ENCODE measurements around the gene CCT8. TPM values are rescaled to one million over a fixed set of nuclear protein-coding genes. Genes with fewer than 3 reads are reported as not detected.
"Not testable (repeated sequence)": the region's sequence is repeated elsewhere in the genome, so short reads cannot be mapped to it uniquely, and the experiment has no call there.

The CCT8 gene
- total RNA-seq, 3 donors from 2014 or later (not counting 1 experiment from before 2014, with no cell fraction given), result 76.2 to 90.3 (median 82.9) TPM

DNA sequence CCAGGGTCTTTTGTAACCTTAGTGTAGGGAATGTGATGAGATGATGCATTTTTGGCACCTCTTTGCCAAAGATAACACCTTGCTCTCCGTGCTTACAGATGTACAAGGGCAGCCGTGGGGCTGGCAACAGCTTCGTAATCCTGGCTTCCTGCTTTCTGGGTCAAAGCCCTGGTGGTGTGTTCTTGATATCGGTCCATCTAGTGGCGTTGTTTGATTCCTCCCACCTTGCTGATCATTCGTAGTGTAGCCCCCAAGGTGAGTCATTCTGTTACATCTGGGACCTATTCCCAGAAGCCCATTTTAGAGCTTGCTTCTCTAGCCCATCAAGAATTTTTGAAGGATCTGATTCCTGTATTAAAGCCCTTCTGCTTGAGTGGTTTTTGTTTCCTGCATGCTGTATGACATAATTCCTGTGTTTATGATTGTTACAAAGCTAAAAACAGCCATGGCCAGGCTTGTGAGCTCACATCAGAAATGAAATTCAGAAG is 7.0 kb upstream of the CCT8 start:
- H3K36me3 ChIP-seq (ENCODE audit: control insufficient read depth, insufficient read depth, low read length), result no peaks in the 10 kb centered on the region
- peak overlapping the region; percentile 71 for H3K27ac ChIP-seq (ENCODE audit: low read length)
- Mint-ChIP-seq H3K36me3 (no peaks in the 10 kb centered on the region), H3K4me3 (peak overlapping the region; percentile 85), H3K9me3 (peaks cover 0 to 2% of the 10 kb centered on the region in 2 donors), H3K27me3 (ENCODE audit: low read depth in 2 of 2) (no peaks in the 10 kb centered on the region), H3K4me1 (peaks cover 43 to 48% of the 10 kb centered on the region in 2 donors), H3K27ac (peak overlapping the region; percentile 92 to 93)
- H3K4me1 ChIP-seq (ENCODE audit: control insufficient read depth, insufficient read depth, low read length), result peaks cover 40% of the 10 kb centered on the region
- intact Hi-C loops (cut with micrococcal nuclease), result no loop called here
- no peaks in the 10 kb centered on the region for H3K9me3 ChIP-seq (ENCODE audit: control insufficient read depth, insufficient read depth, low read length)
- TF ChIP-seq, protein P1, sequence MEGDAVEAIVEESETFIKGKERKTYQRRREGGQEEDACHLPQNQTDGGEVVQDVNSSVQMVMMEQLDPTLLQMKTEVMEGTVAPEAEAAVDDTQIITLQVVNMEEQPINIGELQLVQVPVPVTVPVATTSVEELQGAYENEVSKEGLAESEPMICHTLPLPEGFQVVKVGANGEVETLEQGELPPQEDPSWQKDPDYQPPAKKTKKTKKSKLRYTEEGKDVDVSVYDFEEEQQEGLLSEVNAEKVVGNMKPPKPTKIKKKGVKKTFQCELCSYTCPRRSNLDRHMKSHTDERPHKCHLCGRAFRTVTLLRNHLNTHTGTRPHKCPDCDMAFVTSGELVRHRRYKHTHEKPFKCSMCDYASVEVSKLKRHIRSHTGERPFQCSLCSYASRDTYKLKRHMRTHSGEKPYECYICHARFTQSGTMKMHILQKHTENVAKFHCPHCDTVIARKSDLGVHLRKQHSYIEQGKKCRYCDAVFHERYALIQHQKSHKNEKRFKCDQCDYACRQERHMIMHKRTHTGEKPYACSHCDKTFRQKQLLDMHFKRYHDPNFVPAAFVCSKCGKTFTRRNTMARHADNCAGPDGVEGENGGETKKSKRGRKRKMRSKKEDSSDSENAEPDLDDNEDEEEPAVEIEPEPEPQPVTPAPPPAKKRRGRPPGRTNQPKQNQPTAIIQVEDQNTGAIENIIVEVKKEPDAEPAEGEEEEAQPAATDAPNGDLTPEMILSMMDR (IDR thresholded peaks at IDR 0.05), result no peak
- no peak overlapping the region for H3K4me3 ChIP-seq (ENCODE audit: low read length)
- H3K27me3 ChIP-seq (ENCODE audit: control insufficient read depth, insufficient read depth, low read length), result no peaks in the 10 kb centered on the region
- peak; percentile 33 to 60 for DNase-seq
- ATAC-seq, result peak; percentile 57 to 65 (median 60)
- 36% methylated on average over 6 of the region's 6 CpGs for WGBS (ENCODE audit: insufficient coverage)

DNA sequence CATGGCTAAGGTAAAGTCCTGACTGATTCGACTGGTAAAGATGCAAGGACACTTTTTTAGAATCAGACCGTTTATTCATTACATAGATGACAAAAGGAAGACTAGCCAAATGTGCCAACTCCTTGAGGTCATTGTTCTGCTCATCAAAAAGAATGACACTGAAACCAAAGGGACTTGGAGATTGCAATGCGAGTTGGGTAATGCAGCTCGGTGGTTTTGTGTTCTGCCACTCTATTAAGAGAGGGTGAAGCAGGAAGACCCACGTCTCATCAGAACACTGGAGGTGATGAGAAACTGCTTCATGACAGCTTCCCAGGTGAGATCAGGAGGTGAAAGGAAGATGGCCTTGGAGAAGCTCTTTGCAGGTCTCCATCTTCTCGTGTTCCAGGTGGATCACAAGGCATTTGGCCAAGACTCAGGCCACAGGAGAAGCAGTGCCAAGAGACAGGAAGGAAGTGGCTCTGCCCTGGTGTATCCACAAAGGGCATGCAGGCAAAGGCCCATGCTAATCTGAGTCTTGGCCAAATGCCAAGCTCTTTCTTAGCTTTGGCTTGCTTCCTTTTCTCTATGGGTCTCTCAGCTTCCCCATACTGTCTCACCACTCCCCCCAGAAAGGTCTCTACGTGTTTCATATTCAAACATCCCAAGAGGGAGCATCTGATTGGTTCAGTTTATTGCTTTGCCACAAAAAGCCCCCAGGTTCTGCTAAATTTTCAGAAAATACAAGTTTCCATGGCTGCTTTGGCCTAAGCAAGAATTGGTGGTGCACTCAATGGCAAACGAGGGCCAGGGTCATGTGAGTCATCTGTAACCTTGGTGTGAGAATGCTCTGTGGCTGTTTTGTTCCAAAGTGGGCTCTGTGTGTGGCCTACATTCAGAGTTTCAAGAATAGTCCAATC is 5.7 kb upstream of the CCT8 start:
- Mint-ChIP-seq H3K9me3 (peaks cover 0 to 2% of the 10 kb centered on the region in 2 donors), H3K27ac (peak overlapping the region; percentile 92 to 93), H3K4me1 (peaks cover 43 to 54% of the 10 kb centered on the region in 2 donors), H3K36me3 (no peaks in the 10 kb centered on the region), H3K4me3 (peak overlapping the region; percentile 85), H3K27me3 (ENCODE audit: low read depth in 2 of 2) (no peaks in the 10 kb centered on the region)
- intact Hi-C loops (cut with micrococcal nuclease), result loop anchor here (10.0 kb wide), 2 partner anchors 194 to 244 kb away; a partner anchor contains a TSS
- TF ChIP-seq, protein P1 (IDR thresholded peaks at IDR 0.05), result no peak
- ATAC-seq, result peak; percentile 27 to 63 (median 41)
- 20% methylated on average over 8 of the region's 8 CpGs for WGBS (ENCODE audit: insufficient coverage)
- H3K4me3 ChIP-seq (ENCODE audit: low read length), result no peak overlapping the region
- peaks cover 40% of the 10 kb centered on the region for H3K4me1 ChIP-seq (ENCODE audit: control insufficient read depth, insufficient read depth, low read length)
- no peaks in the 10 kb centered on the region for H3K9me3 ChIP-seq (ENCODE audit: control insufficient read depth, insufficient read depth, low read length)
- H3K27me3 ChIP-seq (ENCODE audit: control insufficient read depth, insufficient read depth, low read length), result no peaks in the 10 kb centered on the region
- peak in 1 of 2 donors; percentile 70 for DNase-seq
- H3K36me3 ChIP-seq (ENCODE audit: control insufficient read depth, insufficient read depth, low read length), result no peaks in the 10 kb centered on the region
- H3K27ac ChIP-seq (ENCODE audit: low read length), result peak overlapping the region; percentile 71

DNA sequence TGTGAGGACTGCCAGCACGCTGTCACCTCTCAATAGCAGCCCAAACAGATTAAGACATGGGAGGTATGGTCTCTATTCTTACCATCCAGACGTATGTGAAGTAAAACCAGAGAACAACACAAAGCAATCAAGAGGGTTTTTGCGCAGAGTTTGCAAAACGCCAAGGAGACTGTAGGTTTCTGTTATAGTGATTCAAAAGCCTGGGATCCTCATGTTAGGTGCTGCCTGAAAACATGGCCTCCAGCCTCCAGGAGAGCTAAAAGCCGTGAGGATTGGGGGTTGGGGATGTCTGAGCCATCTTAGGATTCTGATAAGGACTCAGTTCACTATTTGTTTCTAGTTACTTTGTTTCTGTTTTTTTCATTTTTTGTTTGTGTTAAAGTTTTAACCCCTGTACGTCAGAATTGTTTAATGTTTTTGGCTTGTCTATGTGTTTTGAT is 4.2 kb upstream of the CCT8 start:
- Mint-ChIP-seq H3K36me3 (no peaks in the 10 kb centered on the region), H3K27ac (peak overlapping the region; percentile 92 to 93), H3K27me3 (ENCODE audit: low read depth in 2 of 2) (no peaks in the 10 kb centered on the region), H3K4me1 (peaks cover 57 to 68% of the 10 kb centered on the region in 2 donors), H3K9me3 (peaks cover 0 to 2% of the 10 kb centered on the region in 2 donors), H3K4me3 (peak overlapping the region; percentile 81)
- no peaks in the 10 kb centered on the region for H3K36me3 ChIP-seq (ENCODE audit: control insufficient read depth, insufficient read depth, low read length)
- peak overlapping the region; percentile 47 for H3K4me3 ChIP-seq (ENCODE audit: low read length)
- ATAC-seq (no peak), DNase-seq (peak in 1 of 2 donors; percentile 57)
- TF ChIP-seq, protein P1 (IDR thresholded peaks at IDR 0.05), result no peak
- peak overlapping the region; percentile 84 for H3K27ac ChIP-seq (ENCODE audit: low read length)
- intact Hi-C loops (cut with micrococcal nuclease), result loop anchor here (10.0 kb wide), 2 partner anchors 193 to 243 kb away; a partner anchor contains a TSS
- H3K9me3 ChIP-seq (ENCODE audit: control insufficient read depth, insufficient read depth, low read length), result no peaks in the 10 kb centered on the region
- 55% methylated on average over 5 of the region's 6 CpGs for WGBS (ENCODE audit: insufficient coverage)
- no peaks in the 10 kb centered on the region for H3K27me3 ChIP-seq (ENCODE audit: control insufficient read depth, insufficient read depth, low read length)
- peaks cover 43% of the 10 kb centered on the region for H3K4me1 ChIP-seq (ENCODE audit: control insufficient read depth, insufficient read depth, low read length)

DNA sequence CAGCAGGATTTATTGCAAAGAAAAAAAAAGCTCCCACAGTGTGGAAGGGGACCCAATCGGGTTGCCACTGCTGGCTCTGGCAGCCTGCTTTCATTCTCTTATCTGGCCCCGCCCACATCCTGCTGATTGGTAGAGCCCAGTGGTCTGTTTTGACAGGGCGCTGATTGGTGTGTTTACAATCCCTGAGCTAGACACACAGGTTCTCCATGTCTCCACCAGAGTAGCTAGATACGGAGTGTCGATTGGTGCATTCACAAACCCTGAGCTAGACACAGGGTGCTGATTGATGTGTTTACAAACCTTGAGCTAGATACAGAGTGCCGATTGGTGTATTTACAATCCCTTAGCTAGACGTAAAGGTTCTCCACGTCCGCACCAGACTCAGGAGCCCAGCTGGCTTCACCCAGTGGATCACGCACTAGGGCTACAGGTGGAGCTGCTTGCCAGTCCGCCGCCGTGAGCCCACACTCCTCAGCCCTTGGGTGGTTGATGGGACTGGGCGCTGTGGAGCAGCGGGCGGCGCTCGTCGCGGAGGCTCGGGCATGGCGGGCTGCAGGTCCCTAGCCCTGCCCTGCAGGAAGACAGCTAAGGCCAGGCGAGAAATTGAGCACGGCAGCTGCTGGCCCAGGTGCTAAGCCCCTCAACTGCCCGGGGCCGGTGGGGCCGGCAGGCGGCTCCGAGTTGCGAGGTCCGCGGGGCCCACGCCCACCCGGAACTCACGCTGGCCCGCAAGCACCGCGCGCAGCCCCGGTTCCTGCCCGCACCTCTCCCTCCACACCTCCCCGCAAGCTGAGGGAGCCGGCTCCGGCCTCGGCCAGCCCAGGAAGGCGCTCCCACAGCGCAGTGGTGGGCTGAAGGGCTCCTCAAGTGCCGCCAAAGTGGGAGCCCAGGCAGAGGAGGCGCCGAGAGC is 3.5 kb upstream of the CCT8 start:
- Mint-ChIP-seq H3K4me1 (peaks cover 64 to 75% of the 10 kb centered on the region in 2 donors), H3K4me3 (peak overlapping the region; percentile 87), H3K27ac (peak overlapping the region; percentile 92 to 93)
- H3K9me3 ChIP-seq (ENCODE audit: control insufficient read depth, insufficient read depth, low read length); H3K27me3 ChIP-seq (ENCODE audit: control insufficient read depth, insufficient read depth, low read length); H3K9me3 Mint-ChIP-seq; ATAC-seq; H3K36me3 ChIP-seq (ENCODE audit: control insufficient read depth, insufficient read depth, low read length); H3K36me3 Mint-ChIP-seq; H3K27me3 Mint-ChIP-seq (ENCODE audit: low read depth in 2 of 2): not testable (repeated sequence)
- Histone ChIP-seq H3K4me3 (ENCODE audit: low read length) (peak overlapping the region; percentile 47), H3K27ac (ENCODE audit: low read length) (peak overlapping the region; percentile 84), H3K4me1 (ENCODE audit: control insufficient read depth, insufficient read depth, low read length) (peaks cover 43% of the 10 kb centered on the region)
- WGBS (ENCODE audit: insufficient coverage), result 42% methylated on average over 50 of the region's 50 CpGs
- intact Hi-C loops (cut with micrococcal nuclease), result loop anchor here (10.0 kb wide), 2 partner anchors 192 to 242 kb away; a partner anchor contains a TSS
- DNase-seq, result peak; percentile 70 to 76

All from natural killer cell (primary cell).